Pancreas (tissue), 10 donors: ENCODE results near the gene NETO2. TPM values are rescaled to one million over a fixed set of nuclear protein-coding genes. Genes with fewer than 3 reads are reported as not detected.
"Not testable (repeated sequence)": the region's sequence is repeated elsewhere in the genome, so short reads cannot be mapped to it uniquely, and the experiment has no call there.

Experiments used
- ATAC-seq, 4 donors: fragments of 200-7000 bp; cut with Tn5 transposase; one replicate each; pipeline versions ENCODE4 v1.8.0 to v1.9.1; 2020; ENCODE audit warnings: mild to moderate bottlenecking in 4 of 4, moderate library complexity in 4 of 4
- DNase-seq, 6 donors: peaks; one replicate each; pipeline ENCODE4 v3.0.0-alpha.2; 2020
- FAIRE-seq: peaks from 2 replicates; lab custom pipeline; 2012; peaks lifted over from hg19 to GRCh38; lab: Jason Lieb, UNC
- H3K27ac ChIP-seq, 4 donors: fragments of 200-600 bp; sonication (generic); 1 replicate in 3 of 4; 2 replicates in 1 of 4; pipeline versions ENCODE4 v1.5.0 to v1.8.0; 2020
- H3K27me3 ChIP-seq, 4 donors: fragments of 200-600 bp; one replicate each; pipeline ENCODE4 v1.8.0; 2021
- H3K36me3 ChIP-seq, 3 donors: fragments of 200-600 bp; sonication (generic) in 1 of 3; one replicate each; pipeline versions ENCODE4 v1.5.0 to v1.8.0; 2020 to 2021
- H3K4me1 ChIP-seq, 3 donors: fragments of 200-600 bp; one replicate each; pipeline ENCODE4 v1.8.0; 2021
- H3K4me3 ChIP-seq, 4 donors: fragments of 200-600 bp; sonication (generic) in 2 of 4; one replicate each; pipeline versions ENCODE4 v1.5.0 to v1.8.0; 2020 to 2021
- H3K9me3 ChIP-seq, 4 donors: fragments of 200-600 bp; one replicate each; pipeline ENCODE4 v1.8.0; 2021
- WGBS, 2 donors: extraction: QIAGEN DNeasy Blood & Tissue Kit; methylation state at CpG; one replicate each; pipeline ENCODE4 v1.1.7; 2013; 5-methylcytosine and 5-hydroxymethylcytosine counted together
- intact Hi-C, 3 donors: fragments of 100-400 bp; cut with DNase I; formaldehyde crosslinking; loops; one replicate each; pipeline versions ENCODE4 v1.11.1 to v1.14.2; 2022
- polyA plus RNA-seq, 2 donors: library from polyadenylated mRNA; stranded (reverse); fragments of 200-250 nt; gene quantifications; one replicate each; pipeline ENCODE4 v1.2.3, GENCODE V29; 2013
- total RNA-seq, 6 donors: library from RNA; stranded (reverse); fragmentation: NEBNext Ultra II Directional in 4 of 6; extraction: Animal tissue kit (Norgen Biotek cat#: 25700) in 4 of 6; gene quantifications; one replicate each; pipeline versions ENCODE4 v1.2.1 to v1.2.4, GENCODE V29; 2021 to 2023
- TF ChIP-seq, protein P1 (sequence below), 4 donors: fragments of 200-600 bp; sonication (generic) in 3 of 4; IDR thresholded peaks; one replicate each; pipeline versions ENCODE4 v1.5.0 to v1.8.0; 2021; ENCODE audit warnings: antibody characterized with exemption in 4 of 4
- donor health status: healthy with polysubstance abuse.
- donor health status: DM: no; HTN: no; CAD: no; lungs with moderate emphysema.
- donor health status: DM: no; HTN: no; CAD: no.
- donor health status: control.
- donor health status: control.
- donor health status: Bipolar disorder and iron deficiency.
- donor health status: DM: yes; HTN: yes; CAD: no.
- donor health status: DM: no; HTN: no; CAD: no.
- donor health status: DM: no; HTN: no; CAD: no.
- donor health status: DM: yes; HTN: yes; CAD: no.

NETO2 gene
- total and polyA plus RNA-seq, 8 donors, result 0.12 to 2.9 (median 0.57) TPM

GRCh38 chr16:47156680-47157215, 13.0 kb upstream of the NETO2 start:
- H3K4me1 ChIP-seq, result no peaks in the 10 kb centered on the region
- DNase-seq (no peak), FAIRE-seq (no peak), ATAC-seq (no peak)
- 92 to 95% methylated on average over 3 of the region's 3 CpGs for WGBS, 2 donors
- H3K9me3 ChIP-seq, result no peaks in the 10 kb centered on the region
- no peak overlapping the region for H3K27ac ChIP-seq
- H3K36me3 ChIP-seq, result peaks cover 0 to 6% (median 0%) of the 10 kb centered on the region in 3 donors
- no peak overlapping the region for H3K4me3 ChIP-seq
- intact Hi-C loops, result no loop called here
- no peaks in the 10 kb centered on the region for H3K27me3 ChIP-seq
- TF ChIP-seq, protein P1, sequence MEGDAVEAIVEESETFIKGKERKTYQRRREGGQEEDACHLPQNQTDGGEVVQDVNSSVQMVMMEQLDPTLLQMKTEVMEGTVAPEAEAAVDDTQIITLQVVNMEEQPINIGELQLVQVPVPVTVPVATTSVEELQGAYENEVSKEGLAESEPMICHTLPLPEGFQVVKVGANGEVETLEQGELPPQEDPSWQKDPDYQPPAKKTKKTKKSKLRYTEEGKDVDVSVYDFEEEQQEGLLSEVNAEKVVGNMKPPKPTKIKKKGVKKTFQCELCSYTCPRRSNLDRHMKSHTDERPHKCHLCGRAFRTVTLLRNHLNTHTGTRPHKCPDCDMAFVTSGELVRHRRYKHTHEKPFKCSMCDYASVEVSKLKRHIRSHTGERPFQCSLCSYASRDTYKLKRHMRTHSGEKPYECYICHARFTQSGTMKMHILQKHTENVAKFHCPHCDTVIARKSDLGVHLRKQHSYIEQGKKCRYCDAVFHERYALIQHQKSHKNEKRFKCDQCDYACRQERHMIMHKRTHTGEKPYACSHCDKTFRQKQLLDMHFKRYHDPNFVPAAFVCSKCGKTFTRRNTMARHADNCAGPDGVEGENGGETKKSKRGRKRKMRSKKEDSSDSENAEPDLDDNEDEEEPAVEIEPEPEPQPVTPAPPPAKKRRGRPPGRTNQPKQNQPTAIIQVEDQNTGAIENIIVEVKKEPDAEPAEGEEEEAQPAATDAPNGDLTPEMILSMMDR (IDR thresholded peaks at IDR 0.05), result no peak

GRCh38 chr16:47152501-47152900, 8.8 kb upstream of the NETO2 start:
- H3K9me3 ChIP-seq, DNase-seq, ATAC-seq, H3K4me3 ChIP-seq, intact Hi-C loops, H3K27me3 ChIP-seq, H3K27ac ChIP-seq, FAIRE-seq, H3K4me1 ChIP-seq, H3K36me3 ChIP-seq: not testable (repeated sequence)
- 98 to 99% methylated on average over 9 of the region's 9 CpGs for WGBS, 2 donors

GRCh38 chr16:47150067-47150466, 6.3 kb upstream of the NETO2 start:
- WGBS, 2 donors, result 94 to 96% methylated on average over 3 of the region's 3 CpGs
- Histone ChIP-seq H3K9me3 (no peaks in the 10 kb centered on the region), H3K36me3 (no peaks in the 10 kb centered on the region), H3K27me3 (peaks cover 0 to 3% (median 0%) of the 10 kb centered on the region in 4 donors), H3K27ac (no peak overlapping the region), H3K4me1 (no peaks in the 10 kb centered on the region), H3K4me3 (no peak overlapping the region)
- TF ChIP-seq, protein P1 (IDR thresholded peaks at IDR 0.05), result no peak
- intact Hi-C loops, result no loop called here
- FAIRE-seq (no peak), ATAC-seq (no peak), DNase-seq (no peak)

DNA sequence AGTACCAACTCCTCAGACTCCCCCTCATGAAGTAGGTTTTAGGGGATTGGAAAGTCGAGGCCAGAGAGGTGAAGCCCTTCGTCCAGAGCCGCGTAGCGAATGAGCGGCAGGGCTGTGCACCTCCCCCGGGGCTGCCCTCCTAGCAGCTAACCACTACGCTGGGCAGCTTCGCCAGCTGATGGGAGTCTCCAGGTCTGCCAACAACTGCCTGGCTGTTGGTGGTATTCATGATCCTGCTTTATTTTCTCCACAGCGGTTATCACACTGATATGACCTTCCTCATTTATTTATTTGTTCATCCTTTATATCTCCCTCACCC, 773 bp upstream of the NETO2 start:
- FAIRE-seq (no peak), ATAC-seq (peak in 3 of 4 donors; percentile 4 to 21 (median 6)), DNase-seq (no peak)
- intact Hi-C loops, result loop anchor here in 1 of 3 donors (5.0 kb wide), 1 partner anchor 908 kb away; no protein-coding TSS in a partner anchor
- Histone ChIP-seq H3K27ac (no peak overlapping the region), H3K4me1 (peaks cover 0 to 14% (median 12%) of the 10 kb centered on the region in 3 donors), H3K27me3 (peaks cover 0 to 6% (median 0%) of the 10 kb centered on the region in 4 donors), H3K4me3 (peak overlapping the region in 3 of 4 donors; percentile 1 to 54 (median 39)), H3K9me3 (no peaks in the 10 kb centered on the region), H3K36me3 (no peaks in the 10 kb centered on the region)
- TF ChIP-seq, protein P1 (IDR thresholded peaks at IDR 0.05), result no peak
- 8 to 17% methylated on average over 10 of the region's 10 CpGs for WGBS, 2 donors

DNA sequence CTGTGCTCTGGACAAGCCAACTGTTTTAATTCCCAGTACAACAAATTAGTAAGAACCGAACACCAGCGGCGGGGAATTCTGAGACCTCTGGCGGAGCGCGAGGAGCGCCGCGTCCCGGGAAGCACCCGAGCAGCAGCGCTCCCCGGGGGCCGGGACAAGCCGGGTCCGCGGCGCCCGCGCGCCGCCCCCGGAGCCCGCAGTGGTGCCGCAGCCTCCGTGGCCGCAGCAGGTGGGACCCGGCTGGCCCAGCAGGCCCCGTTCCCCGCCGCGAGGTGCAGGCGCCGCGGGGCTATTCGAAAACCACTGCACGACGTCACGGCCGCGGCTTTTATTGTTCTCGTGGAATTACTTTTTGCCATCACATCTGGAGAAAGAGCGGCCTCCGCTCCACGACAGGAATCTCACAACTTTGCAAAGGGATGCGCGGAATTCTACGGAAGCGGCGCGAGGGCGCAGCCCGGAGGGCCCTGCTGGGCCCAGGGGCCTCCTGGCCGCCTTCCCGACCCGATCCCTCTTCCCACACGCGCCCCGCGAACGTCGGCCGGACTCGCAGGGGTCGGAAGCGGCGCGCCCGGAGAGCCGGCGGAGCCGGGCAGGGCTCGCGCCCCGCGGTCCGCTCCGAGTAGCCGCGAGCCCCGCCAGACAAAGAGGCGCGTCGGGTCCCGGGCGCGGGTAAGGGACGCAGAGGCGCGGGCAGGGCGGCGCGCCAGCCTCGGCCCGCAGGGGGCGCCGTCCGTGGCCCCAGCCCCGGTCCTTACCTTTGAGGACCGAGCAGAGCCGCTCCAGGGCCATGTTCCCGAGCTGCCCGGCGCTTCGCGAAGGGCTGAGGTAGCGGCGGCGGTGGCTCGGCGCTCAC, 696 bp downstream of the NETO2 start:
- H3K27ac ChIP-seq, result no peak overlapping the region
- H3K27me3 ChIP-seq, result peaks cover 0 to 6% (median 0%) of the 10 kb centered on the region in 4 donors
- peaks cover 0 to 14% (median 12%) of the 10 kb centered on the region in 3 donors for H3K4me1 ChIP-seq
- H3K4me3 ChIP-seq, result peak overlapping the region; percentile 8 to 54 (median 28)
- no peaks in the 10 kb centered on the region for H3K9me3 ChIP-seq
- DNase-seq (peak; percentile 4 to 80 (median 47)), ATAC-seq (peak; percentile 51 to 63 (median 59)), FAIRE-seq (no peak)
- H3K36me3 ChIP-seq, result no peaks in the 10 kb centered on the region
- TF ChIP-seq, protein P1 (IDR thresholded peaks at IDR 0.05), result peak in 3 of 4 donors; percentile 25 to 35 (median 35)
- WGBS, 2 donors, result 2 to 3% methylated on average over 70 to 111 of the region's 111 CpGs
- intact Hi-C loops, result loop anchor here in 1 of 3 donors (5.0 kb wide), 1 partner anchor 909 kb away; no protein-coding TSS in a partner anchor
